Osteoblast (primary cell): ENCODE measurements around the gene IRF8. TPM values are rescaled to one million over a fixed set of nuclear protein-coding genes. Genes with fewer than 3 reads are reported as not detected.

Experiments used
- DNase-seq: peaks from one replicate; pipeline ENCODE4 v3.0.0; 2011; ENCODE audit warnings: low spot score, mixed read lengths; ENCODE audit not compliant: insufficient read length; ENCODE audit errors: missing footprints
- H2AFZ ChIP-seq: 2 replicates; pipeline ENCODE4 v1.6.0; 2011; ENCODE audit warnings: mild to moderate bottlenecking, low read length
- H3K27ac ChIP-seq: 2 replicates; pipeline ENCODE4 v1.5.1; 2011; ENCODE audit warnings: mild to moderate bottlenecking, low read depth, low read length, moderate library complexity
- H3K27me3 ChIP-seq: 2 replicates; pipeline ENCODE4 v1.6.0; 2012; ENCODE audit warnings: mild to moderate bottlenecking, control low read depth, inconsistent platforms, low read length, moderate library complexity; ENCODE audit not compliant: insufficient read depth
- H3K36me3 ChIP-seq: 2 replicates; pipeline ENCODE4 v1.5.1; 2011; ENCODE audit warnings: mild to moderate bottlenecking, low read length, control low read depth, moderate library complexity; ENCODE audit not compliant: insufficient read depth
- H3K4me1 ChIP-seq: 2 replicates; pipeline ENCODE4 v1.5.1; 2011; ENCODE audit warnings: mild to moderate bottlenecking, low read length, control low read depth, moderate library complexity; ENCODE audit not compliant: insufficient read depth
- H3K4me2 ChIP-seq: 2 replicates; pipeline ENCODE4 v1.6.0; 2011; ENCODE audit warnings: mild to moderate bottlenecking, low read length; ENCODE audit not compliant: insufficient read depth
- H3K4me3 ChIP-seq: fragments of 200-600 bp; sonication (generic); 3 replicates; pipeline ENCODE4 v1.5.1; 2012; ENCODE audit warnings: mild to moderate bottlenecking, low read length, inconsistent platforms; ENCODE audit not compliant: insufficient read depth
- H3K79me2 ChIP-seq: 2 replicates; pipeline ENCODE4 v1.6.0; 2012; ENCODE audit warnings: mild to moderate bottlenecking, low read length, control low read depth, inconsistent platforms; ENCODE audit not compliant: insufficient read depth
- H3K9me3 ChIP-seq: 2 replicates; pipeline ENCODE4 v1.5.1; 2011; ENCODE audit warnings: low read depth, low read length, control low read depth
- H4K20me1 ChIP-seq: 2 replicates; pipeline ENCODE4 v1.6.0; 2012; ENCODE audit warnings: mild to moderate bottlenecking, low read length, control low read depth; ENCODE audit not compliant: insufficient read depth
- total RNA-seq: library from RNA; depleted of rRNA; stranded (reverse); fragments of >200 nt; gene quantifications from 2 replicates; pipeline ENCODE4 v1.2.3, GENCODE V29; 2012
- TF ChIP-seq, protein P1 (sequence below): IDR thresholded peaks from 2 replicates; pipeline ENCODE4 v1.5.1; 2011; ENCODE audit warnings: mild to moderate bottlenecking, low read depth, low read length, moderate library complexity; ENCODE audit errors: extremely low read depth

Gene IRF8
- total RNA-seq, 1 donor: 0.36 TPM

DNA sequence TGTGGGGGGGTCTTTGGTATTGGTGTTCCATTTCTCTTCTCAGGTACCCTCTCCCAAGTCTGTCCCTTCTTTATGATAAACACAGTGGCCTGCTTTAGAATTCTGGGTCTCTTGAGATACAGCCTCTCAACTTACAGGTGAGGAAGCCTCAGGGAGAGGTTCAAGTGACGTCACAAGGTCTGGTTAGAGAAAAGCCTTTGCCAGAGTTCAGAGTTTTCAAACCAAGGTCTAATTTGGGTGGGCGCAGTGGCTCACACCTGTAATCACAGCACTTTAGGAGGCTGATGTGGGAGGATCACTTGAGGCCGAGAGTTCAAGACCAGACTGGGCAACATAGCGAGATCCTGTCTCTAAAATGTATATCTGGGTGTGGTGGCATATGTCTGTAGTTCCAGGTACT is 2.1 kb downstream of the IRF8 start:
- H3K4me1 ChIP-seq: no peaks in the 10 kb centered on the region
- peaks cover 60% of the 10 kb centered on the region for H3K27me3 ChIP-seq
- no peaks in the 10 kb centered on the region for H4K20me1 ChIP-seq
- H3K4me2 ChIP-seq: no peak overlapping the region
- no peak for DNase-seq
- H2AFZ ChIP-seq: no peak overlapping the region
- H3K27ac ChIP-seq: no peak overlapping the region
- no peaks in the 10 kb centered on the region for H3K79me2 ChIP-seq
- no peaks in the 10 kb centered on the region for H3K36me3 ChIP-seq
- no peak overlapping the region for H3K4me3 ChIP-seq
- TF ChIP-seq, protein P1, sequence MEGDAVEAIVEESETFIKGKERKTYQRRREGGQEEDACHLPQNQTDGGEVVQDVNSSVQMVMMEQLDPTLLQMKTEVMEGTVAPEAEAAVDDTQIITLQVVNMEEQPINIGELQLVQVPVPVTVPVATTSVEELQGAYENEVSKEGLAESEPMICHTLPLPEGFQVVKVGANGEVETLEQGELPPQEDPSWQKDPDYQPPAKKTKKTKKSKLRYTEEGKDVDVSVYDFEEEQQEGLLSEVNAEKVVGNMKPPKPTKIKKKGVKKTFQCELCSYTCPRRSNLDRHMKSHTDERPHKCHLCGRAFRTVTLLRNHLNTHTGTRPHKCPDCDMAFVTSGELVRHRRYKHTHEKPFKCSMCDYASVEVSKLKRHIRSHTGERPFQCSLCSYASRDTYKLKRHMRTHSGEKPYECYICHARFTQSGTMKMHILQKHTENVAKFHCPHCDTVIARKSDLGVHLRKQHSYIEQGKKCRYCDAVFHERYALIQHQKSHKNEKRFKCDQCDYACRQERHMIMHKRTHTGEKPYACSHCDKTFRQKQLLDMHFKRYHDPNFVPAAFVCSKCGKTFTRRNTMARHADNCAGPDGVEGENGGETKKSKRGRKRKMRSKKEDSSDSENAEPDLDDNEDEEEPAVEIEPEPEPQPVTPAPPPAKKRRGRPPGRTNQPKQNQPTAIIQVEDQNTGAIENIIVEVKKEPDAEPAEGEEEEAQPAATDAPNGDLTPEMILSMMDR: no peak
- H3K9me3 ChIP-seq: no peaks in the 10 kb centered on the region

- H4K20me1 ChIP-seq: no peaks in the 10 kb centered on the region
- no peak overlapping the region for H3K4me3 ChIP-seq
- H3K27me3 ChIP-seq: peaks cover 55% of the 10 kb centered on the region
- no peak overlapping the region for H3K4me2 ChIP-seq
- TF ChIP-seq, protein P1: no peak
- H3K4me1 ChIP-seq: no peaks in the 10 kb centered on the region
- H3K36me3 ChIP-seq: no peaks in the 10 kb centered on the region
- H3K27ac ChIP-seq: no peak overlapping the region
- no peak overlapping the region for H2AFZ ChIP-seq
- no peak for DNase-seq
- no peaks in the 10 kb centered on the region for H3K79me2 ChIP-seq
- no peaks in the 10 kb centered on the region for H3K9me3 ChIP-seq
Observed at GRCh38 chr16:85901773-85902365, 2.9 kb downstream of the IRF8 start.

DNA sequence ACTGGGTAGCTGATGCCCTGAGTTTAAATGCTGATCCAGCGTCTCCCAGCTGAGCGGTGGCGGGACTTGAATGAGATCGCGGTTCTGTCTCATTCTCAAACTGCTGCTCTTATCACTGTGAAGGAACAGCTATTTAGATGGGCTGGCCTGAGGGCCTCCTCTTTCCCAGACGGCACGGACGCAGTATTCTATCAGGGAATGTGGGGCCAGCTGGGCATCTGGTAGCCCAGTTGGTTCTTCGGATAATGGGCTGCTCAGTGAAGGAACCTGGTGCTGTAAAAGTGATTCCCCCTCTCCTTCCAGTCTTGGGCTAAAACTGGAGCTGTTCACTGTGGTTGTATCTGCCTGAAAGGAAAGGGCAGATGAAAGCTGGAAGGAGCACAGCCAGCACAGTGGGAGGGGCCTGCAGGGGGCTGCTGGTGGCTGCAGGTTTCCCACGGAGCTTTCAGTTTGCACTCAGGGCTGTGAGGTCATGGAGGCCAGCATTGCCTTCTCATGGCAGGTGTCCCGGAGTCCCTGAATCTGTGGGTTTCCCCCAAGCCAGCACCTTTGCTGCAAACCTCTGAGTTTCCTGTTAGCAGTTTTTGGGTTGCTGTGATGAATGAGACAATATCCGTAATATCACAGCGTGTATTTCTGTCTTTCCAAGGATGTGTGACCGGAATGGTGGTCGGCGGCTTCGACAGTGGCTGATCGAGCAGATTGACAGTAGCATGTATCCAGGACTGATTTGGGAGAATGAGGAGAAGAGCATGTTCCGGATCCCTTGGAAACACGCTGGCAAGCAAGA is 3.6 kb downstream of the IRF8 start:
- Histone ChIP-seq H3K4me1 (no peaks in the 10 kb centered on the region), H2AFZ (no peak overlapping the region), H3K27ac (no peak overlapping the region), H4K20me1 (no peaks in the 10 kb centered on the region), H3K27me3 (peaks cover 50% of the 10 kb centered on the region), H3K79me2 (no peaks in the 10 kb centered on the region), H3K4me3 (no peak overlapping the region), H3K36me3 (no peaks in the 10 kb centered on the region), H3K9me3 (no peaks in the 10 kb centered on the region), H3K4me2 (no peak overlapping the region)
- DNase-seq: no peak
- TF ChIP-seq, protein P1: no peak

- Histone ChIP-seq H3K27me3 (peaks cover 44% of the 10 kb centered on the region), H3K4me1 (no peaks in the 10 kb centered on the region), H3K4me2 (no peak overlapping the region), H3K9me3 (no peaks in the 10 kb centered on the region), H3K4me3 (no peak overlapping the region), H3K79me2 (no peaks in the 10 kb centered on the region), H4K20me1 (no peaks in the 10 kb centered on the region), H2AFZ (no peak overlapping the region), H3K36me3 (no peaks in the 10 kb centered on the region), H3K27ac (no peak overlapping the region)
- no peak for DNase-seq
- TF ChIP-seq, protein P1: no peak
Observed at GRCh38 chr16:85903559-85903958, 4.6 kb downstream of the IRF8 start.
